Measurements from ENCODE around the gene NEUROG2. TPM values are rescaled to one million over a fixed set of nuclear protein-coding genes. Genes with fewer than 3 reads are reported as not detected.
"Not testable (repeated sequence)": the region's sequence is repeated elsewhere in the genome, so short reads cannot be mapped to it uniquely, and the experiment has no call there.

NEUROG2 gene
- total RNA-seq (not detected), polyA plus RNA-seq (not detected)
- long read RNA-seq, donor 1: 0 reads
- long read RNA-seq, donor 2: 0 reads
- long read RNA-seq, donor 3: 0 reads
- long read RNA-seq, donor 4: 0 reads

DNA sequence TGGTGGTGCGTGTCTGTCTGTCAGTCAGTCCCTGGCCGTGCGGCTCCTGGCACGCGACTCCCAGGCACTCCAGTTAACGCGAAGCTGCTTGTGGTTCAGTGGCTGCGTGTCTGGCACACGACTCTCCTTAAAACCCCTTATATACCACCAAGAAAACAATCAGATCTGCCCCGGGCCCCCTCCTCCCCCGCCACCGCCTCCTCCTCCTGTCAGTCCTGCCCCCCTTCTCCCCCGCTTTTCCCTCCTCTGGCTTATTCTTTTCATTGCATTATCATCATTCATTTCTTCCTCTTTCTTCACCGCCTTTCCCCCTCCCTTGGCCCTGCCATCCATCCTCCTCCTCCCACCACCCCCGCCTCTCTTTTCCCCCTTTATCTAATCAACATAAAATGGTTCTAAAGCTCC is at the start of gene NEUROG2:
Gene NEUROG2, minus strand, starts transcription at position 115 of the 405 bp plus-strand sequence. CDS start 705 bp downstream, outside the sequence.
- peaks cover 5% of the 10 kb centered on the region for H3K4me1 ChIP-seq (ENCODE audit: control insufficient read depth, insufficient read depth, low read length)
- 0% methylated on average over 15 of the region's 15 CpGs for WGBS
- H3K9me3 ChIP-seq (ENCODE audit: control insufficient read depth, low read length): no peaks in the 10 kb centered on the region
- peaks cover 7% of the 10 kb centered on the region for H3K27me3 ChIP-seq (ENCODE audit: control insufficient read depth, insufficient read depth)
- no peak within 1 kb of the TSS for H3K27ac ChIP-seq (ENCODE audit: low read length)
- no peak for DNase-seq
- ATAC-seq: no peak
- H3K4me3 ChIP-seq (ENCODE audit: low read length): peak within 1 kb of the TSS; percentile 66
- intact Hi-C loops (cut with DNase I): loop anchor here in 1 of 4 donors (5.0 kb wide), 1 partner anchor 184 kb away; no protein-coding TSS in a partner anchor

DNA sequence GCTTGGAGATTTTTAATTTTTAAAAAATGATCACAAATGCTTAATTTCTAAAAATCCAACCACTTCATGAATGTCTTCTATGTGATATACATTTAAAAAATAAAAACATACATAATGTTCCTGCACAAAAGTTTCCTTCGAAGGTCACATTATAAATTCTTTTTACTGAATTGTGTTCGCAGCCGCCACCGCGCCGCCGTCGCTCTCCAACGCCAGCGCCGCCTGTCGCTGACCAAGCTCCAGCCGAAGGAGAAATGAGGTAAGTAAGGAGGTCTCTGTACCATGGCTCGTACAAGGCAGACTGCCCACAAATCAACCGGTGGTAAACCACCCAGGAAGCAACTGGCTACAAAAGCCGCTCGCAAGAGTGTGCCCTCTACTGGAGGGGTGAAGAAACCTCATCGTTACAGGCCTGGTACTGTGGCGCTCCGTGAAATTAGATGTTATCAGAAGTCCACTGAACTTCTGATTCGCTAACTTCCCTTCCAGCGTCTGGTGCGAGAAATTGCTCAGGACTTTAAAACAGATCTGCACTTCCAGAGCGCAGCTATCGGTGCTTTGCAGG is 48.8 kb upstream of the NEUROG2 start:
- DNase-seq: no peak
- Histone ChIP-seq H3K27ac (ENCODE audit: low read length) (no peak overlapping the region), H3K4me3 (ENCODE audit: low read length) (no peak overlapping the region), H3K9me3 (ENCODE audit: control insufficient read depth, low read length) (no peaks in the 10 kb centered on the region), H3K27me3 (ENCODE audit: control insufficient read depth, insufficient read depth) (no peaks in the 10 kb centered on the region), H3K4me1 (ENCODE audit: control insufficient read depth, insufficient read depth, low read length) (no peaks in the 10 kb centered on the region)
- intact Hi-C loops (cut with DNase I): no loop called here
- no peak for ATAC-seq
- WGBS: 98% methylated on average over 25 of the region's 25 CpGs

DNA sequence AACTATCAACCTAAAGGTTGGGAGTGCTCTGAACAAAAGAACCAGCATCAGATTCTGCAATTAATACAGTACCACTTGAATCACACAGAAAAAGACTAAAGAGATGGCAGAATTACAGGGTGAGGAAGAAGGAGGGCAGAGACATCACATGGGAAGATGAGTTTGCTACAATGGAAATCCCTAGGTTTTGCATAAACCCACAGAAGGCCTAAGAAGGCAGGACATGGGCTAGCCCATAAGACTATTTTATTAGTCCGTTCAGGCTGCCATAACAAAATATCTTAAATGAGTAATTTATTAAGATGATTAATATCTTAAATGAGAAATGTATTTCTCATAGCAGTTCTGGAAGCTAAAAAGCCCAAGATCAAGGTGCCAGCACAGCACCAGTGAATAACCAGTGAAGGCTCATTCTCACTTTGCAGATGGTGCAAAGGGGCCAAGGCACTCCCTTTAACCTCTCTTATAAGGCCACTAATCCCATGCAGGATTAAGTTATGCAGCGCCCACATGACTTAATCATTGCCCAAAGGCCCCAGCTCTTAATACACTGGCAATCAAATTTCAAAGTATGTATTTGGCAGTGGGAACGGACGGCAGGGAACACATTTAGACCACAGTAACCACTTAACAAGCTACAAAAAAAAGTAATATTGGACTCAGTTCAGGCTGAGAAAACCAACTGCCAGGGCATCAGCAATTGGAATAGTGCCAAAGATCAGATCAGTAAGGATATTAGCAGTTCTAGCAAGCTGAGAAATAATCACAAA is 47.6 kb upstream of the NEUROG2 start:
- ATAC-seq (no peak), DNase-seq (no peak)
- WGBS: 83% methylated on average over 4 of the region's 4 CpGs
- no peaks in the 10 kb centered on the region for H3K4me1 ChIP-seq (ENCODE audit: control insufficient read depth, insufficient read depth, low read length)
- no peak overlapping the region for H3K27ac ChIP-seq (ENCODE audit: low read length)
- H3K27me3 ChIP-seq (ENCODE audit: control insufficient read depth, insufficient read depth): no peaks in the 10 kb centered on the region
- H3K4me3 ChIP-seq (ENCODE audit: low read length): no peak overlapping the region
- no peaks in the 10 kb centered on the region for H3K9me3 ChIP-seq (ENCODE audit: control insufficient read depth, low read length)
- intact Hi-C loops (cut with DNase I): no loop called here

DNA sequence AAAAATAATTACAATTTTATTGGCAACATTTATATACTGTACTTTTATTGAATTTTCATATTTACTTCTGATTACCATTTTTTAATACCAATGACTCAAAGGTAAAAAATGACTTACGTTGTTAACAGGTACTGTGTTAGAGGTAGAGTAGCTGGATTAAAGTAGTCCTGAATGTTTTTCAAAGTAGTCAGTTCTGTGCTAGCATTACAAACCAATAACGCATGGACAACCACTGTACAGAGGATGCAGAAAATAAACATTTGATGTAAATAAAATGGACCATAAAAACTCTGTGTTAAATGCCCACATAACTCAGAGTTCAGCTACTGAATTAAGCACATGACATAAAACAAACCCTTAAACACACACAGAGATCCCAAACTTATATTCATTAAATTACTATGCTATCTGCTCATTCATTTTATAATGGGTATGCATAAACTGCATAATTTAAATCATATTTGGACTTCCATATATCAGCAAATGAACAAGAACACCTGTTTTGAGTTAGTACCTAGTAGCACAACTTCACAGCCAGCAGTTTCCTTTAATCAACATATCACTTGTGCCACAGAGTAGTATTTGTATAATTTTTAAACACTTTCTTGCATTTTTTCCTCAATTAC is 46.4 kb upstream of the NEUROG2 start:
- DNase-seq: no peak

DNA sequence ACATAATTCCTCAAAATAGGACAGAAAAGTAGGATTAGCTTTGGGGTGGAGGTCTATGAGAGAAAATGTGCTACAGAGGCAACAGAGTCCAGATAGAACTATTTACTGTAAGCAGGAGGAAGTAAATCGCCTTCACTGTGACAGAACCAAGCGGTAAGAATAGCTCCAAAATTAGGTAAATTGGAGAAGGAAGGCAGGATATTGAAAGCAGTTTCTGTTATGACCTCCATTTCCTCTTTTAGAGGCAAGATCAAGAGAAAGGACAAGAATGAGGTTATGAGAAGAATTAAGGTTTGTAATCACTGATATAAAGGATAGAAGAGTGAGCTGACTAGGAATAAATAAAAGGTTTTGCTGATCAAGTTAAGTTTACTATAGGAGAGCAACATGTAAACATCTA is 44.1 kb upstream of the NEUROG2 start:
- WGBS: 80% methylated on average over 2 of the region's 2 CpGs
- Histone ChIP-seq H3K27me3 (ENCODE audit: control insufficient read depth, insufficient read depth) (no peaks in the 10 kb centered on the region), H3K9me3 (ENCODE audit: control insufficient read depth, low read length) (no peaks in the 10 kb centered on the region), H3K27ac (ENCODE audit: low read length) (no peak overlapping the region), H3K4me1 (ENCODE audit: control insufficient read depth, insufficient read depth, low read length) (no peaks in the 10 kb centered on the region), H3K4me3 (ENCODE audit: low read length) (no peak overlapping the region)
- no peak for ATAC-seq
- intact Hi-C loops (cut with DNase I): no loop called here
- DNase-seq: no peak

More for the DNA sequence above, 46.4 kb upstream of the NEUROG2 start:
- no peak for ATAC-seq
- WGBS: 94% methylated on average over 2 of the region's 2 CpGs
- Histone ChIP-seq H3K4me1 (ENCODE audit: control insufficient read depth, insufficient read depth, low read length) (no peaks in the 10 kb centered on the region), H3K9me3 (ENCODE audit: control insufficient read depth, low read length) (no peaks in the 10 kb centered on the region), H3K27me3 (ENCODE audit: control insufficient read depth, insufficient read depth) (no peaks in the 10 kb centered on the region), H3K27ac (ENCODE audit: low read length) (no peak overlapping the region), H3K4me3 (ENCODE audit: low read length) (no peak overlapping the region)
- intact Hi-C loops (cut with DNase I): no loop called here

DNA sequence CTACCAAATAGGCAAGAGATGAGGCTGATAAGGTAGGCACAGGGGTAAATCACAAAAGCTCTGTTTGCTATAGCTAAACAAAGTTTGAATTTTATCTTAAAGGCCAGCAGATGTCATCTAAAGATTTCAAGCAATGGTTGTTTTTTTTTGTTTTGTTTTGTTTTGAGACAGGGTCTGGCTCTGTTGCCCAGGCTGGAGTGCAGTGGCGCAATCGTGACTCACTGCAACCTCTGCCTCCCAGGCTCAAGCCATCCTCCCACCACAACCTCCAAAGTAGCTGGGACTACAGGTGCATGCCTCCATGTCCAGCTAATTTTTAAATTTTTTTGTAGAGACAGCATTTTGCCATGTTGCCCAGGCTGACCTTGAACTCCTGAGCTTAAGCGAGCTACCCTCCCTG is 43.1 kb upstream of the NEUROG2 start:
- WGBS: 95% methylated on average over 3 of the region's 3 CpGs
- ATAC-seq (no peak), DNase-seq (no peak)
- no peak overlapping the region for H3K4me3 ChIP-seq (ENCODE audit: low read length)
- no peaks in the 10 kb centered on the region for H3K9me3 ChIP-seq (ENCODE audit: control insufficient read depth, low read length)
- no peaks in the 10 kb centered on the region for H3K4me1 ChIP-seq (ENCODE audit: control insufficient read depth, insufficient read depth, low read length)
- intact Hi-C loops (cut with DNase I): no loop called here
- no peak overlapping the region for H3K27ac ChIP-seq (ENCODE audit: low read length)
- H3K27me3 ChIP-seq (ENCODE audit: control insufficient read depth, insufficient read depth): no peaks in the 10 kb centered on the region

DNA sequence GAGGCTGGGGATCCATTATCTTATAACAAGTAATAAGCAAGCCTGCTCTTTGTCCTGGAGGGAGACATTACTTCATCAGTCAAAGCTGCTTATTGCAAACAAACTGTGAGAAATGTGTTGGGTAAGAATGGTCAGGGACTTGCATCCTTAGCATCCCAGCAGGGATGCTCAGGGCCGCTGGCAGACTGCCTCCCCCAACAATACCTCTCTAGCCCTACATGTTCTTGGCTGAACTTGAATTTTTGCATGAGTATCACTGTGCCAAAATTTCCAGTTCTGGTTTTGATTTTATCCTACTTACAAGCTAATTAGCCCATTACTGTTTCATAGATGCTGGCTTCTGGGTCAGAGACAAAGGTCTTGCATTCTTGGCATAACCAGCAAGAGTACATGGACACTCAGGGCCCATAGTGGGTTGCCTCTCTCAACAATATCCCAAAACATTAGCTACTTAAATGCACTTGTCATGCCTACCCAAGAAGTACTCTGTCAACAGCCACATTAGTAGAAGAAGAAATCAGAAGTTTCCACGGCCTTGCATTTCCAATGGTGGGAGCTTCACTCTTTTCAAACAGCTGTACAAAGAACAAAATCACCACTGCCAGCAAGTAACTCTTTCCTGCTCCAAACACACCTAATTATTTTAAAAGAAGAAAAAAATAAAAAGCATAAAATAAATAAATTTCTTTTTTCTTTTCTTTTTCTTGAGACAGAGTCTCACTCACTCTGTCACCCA is 41.9 kb upstream of the NEUROG2 start:
- 98% methylated on average over 2 of the region's 2 CpGs for WGBS
- Histone ChIP-seq H3K4me1 (ENCODE audit: control insufficient read depth, insufficient read depth, low read length) (no peaks in the 10 kb centered on the region), H3K9me3 (ENCODE audit: control insufficient read depth, low read length) (no peaks in the 10 kb centered on the region), H3K27me3 (ENCODE audit: control insufficient read depth, insufficient read depth) (no peaks in the 10 kb centered on the region), H3K4me3 (ENCODE audit: low read length) (no peak overlapping the region), H3K27ac (ENCODE audit: low read length) (no peak overlapping the region)
- ATAC-seq: no peak
- DNase-seq: no peak
- intact Hi-C loops (cut with DNase I): no loop called here

DNA sequence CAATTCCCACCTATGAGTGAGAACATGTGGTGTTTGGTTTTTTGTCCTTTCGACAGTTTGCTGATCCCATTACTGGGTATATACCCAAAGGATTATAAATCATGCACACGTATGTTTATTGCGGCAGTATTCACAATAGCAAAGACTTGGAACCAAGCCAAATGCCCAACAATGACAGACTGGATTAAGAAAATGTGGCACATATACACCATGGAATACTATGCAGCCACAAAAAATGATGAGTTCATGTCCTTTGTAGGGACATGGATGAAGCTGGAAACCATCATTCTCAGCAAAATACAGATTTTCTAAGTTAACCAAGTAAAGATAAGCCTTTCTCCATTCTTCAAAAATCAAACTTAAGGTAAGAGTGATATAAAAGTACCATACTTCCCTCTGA is 38.3 kb upstream of the NEUROG2 start:
- H3K27me3 ChIP-seq (ENCODE audit: control insufficient read depth, insufficient read depth); H3K9me3 ChIP-seq (ENCODE audit: control insufficient read depth, low read length); intact Hi-C loops (cut with DNase I); H3K4me1 ChIP-seq (ENCODE audit: control insufficient read depth, insufficient read depth, low read length); H3K4me3 ChIP-seq (ENCODE audit: low read length); H3K27ac ChIP-seq (ENCODE audit: low read length); DNase-seq; ATAC-seq: not testable (repeated sequence)
- WGBS: 100% methylated on average over 2 of the region's 3 CpGs

DNA sequence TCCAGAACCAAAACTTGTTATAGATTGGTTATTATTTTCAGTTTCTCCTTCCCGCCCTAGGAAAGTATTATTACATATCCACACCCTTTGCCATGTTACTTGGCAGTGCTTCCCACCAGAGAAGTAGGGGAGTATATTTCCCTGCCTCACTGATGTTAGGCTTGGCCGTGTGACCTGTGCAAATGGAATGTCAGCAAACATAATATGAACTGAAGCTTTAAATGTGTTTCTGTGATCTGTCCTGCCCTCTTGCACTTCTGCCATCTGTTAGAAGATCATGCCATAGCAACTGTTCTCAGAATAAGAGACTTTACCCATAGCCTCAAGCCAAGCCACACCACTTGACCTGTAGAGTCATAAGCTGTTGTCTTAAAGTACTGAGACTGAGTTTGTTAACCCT is 36.7 kb upstream of the NEUROG2 start:
- no peak for ATAC-seq
- intact Hi-C loops (cut with DNase I): no loop called here
- no peaks in the 10 kb centered on the region for H3K9me3 ChIP-seq (ENCODE audit: control insufficient read depth, low read length)

DNA sequence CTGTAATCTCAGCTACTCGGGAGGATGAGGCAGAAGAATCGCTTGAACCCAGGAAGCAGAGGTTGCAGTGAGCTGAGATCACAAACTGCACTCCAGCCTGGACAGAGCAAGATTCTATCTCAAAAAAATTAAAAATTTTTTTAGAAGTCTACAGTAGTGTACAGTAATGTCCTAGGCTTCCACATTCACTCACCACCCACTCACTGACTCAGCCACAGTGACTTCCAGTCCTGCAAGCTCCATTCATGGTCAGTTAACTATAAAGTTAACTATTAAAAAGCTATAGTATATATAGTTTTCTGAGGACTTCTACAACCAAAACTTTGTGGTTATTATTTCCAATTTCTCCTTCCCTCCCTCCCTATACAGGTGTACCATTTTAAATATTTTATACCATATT is 34.7 kb upstream of the NEUROG2 start:
- H3K4me1 ChIP-seq (ENCODE audit: control insufficient read depth, insufficient read depth, low read length): no peaks in the 10 kb centered on the region
- WGBS: 91% methylated on average over 2 of the region's 2 CpGs
- no peak overlapping the region for H3K27ac ChIP-seq (ENCODE audit: low read length)
- no peaks in the 10 kb centered on the region for H3K9me3 ChIP-seq (ENCODE audit: control insufficient read depth, low read length)
- ATAC-seq: no peak
- no peak overlapping the region for H3K4me3 ChIP-seq (ENCODE audit: low read length)
- no peaks in the 10 kb centered on the region for H3K27me3 ChIP-seq (ENCODE audit: control insufficient read depth, insufficient read depth)
- intact Hi-C loops (cut with DNase I): no loop called here
- DNase-seq: no peak

More for the DNA sequence above, 36.7 kb upstream of the NEUROG2 start:
- Histone ChIP-seq H3K27ac (ENCODE audit: low read length) (no peak overlapping the region), H3K27me3 (ENCODE audit: control insufficient read depth, insufficient read depth) (no peaks in the 10 kb centered on the region), H3K4me1 (ENCODE audit: control insufficient read depth, insufficient read depth, low read length) (no peaks in the 10 kb centered on the region), H3K4me3 (ENCODE audit: low read length) (no peak overlapping the region)
- DNase-seq: no peak
- 44% methylated on average over 2 of the region's 2 CpGs for WGBS

DNA sequence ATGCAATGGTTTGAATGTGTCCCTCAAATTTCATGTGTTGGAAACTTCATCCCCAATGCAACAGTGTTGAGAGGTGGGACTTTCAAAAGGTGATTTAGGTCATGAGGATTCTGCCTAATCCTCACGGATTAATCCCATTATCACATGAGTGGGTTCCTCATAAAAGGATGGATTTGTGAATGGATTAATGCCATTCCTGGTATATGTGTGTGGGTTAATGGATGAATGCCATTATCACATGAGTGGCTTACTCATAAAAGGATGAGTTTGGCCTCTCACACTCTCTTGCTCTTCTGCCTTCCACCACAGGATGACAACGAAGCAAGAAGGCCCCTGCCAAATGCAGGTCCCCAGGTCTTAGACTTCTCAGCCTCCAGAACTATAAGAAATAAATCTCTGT is 30.5 kb upstream of the NEUROG2 start:
- DNase-seq (no peak), ATAC-seq (no peak)
- Histone ChIP-seq H3K4me3 (ENCODE audit: low read length) (no peak overlapping the region), H3K27me3 (ENCODE audit: control insufficient read depth, insufficient read depth) (no peaks in the 10 kb centered on the region), H3K27ac (ENCODE audit: low read length) (no peak overlapping the region), H3K4me1 (ENCODE audit: control insufficient read depth, insufficient read depth, low read length) (no peaks in the 10 kb centered on the region), H3K9me3 (ENCODE audit: control insufficient read depth, low read length) (no peaks in the 10 kb centered on the region)
- intact Hi-C loops (cut with DNase I): no loop called here
- 87% methylated on average over 2 of the region's 2 CpGs for WGBS
